GM10248 (cell line): ENCODE measurements around the gene NSUN2.

Experiments used
- CTCF ChIA-PET: fragments of 300-600 bp; sonication (Branson Sonifier 250); formaldehyde crosslinking; extraction: SDS; loops from one replicate; lab custom pipeline; 2021; ENCODE audit warnings: antibody characterized with exemption; lab: Yijun Ruan, JAX
- POLR2A ChIA-PET: fragments of 350-650 bp; sonication (Branson Sonifier 250); formaldehyde crosslinking; extraction: SDS; loops from one replicate; lab custom pipeline; 2020; ENCODE audit warnings: antibody characterized with exemption; lab: Yijun Ruan, JAX
- DNase-seq: peaks from one replicate; pipeline ENCODE4 v3.0.0; 2012; ENCODE audit errors: extremely low spot score
- TF ChIP-seq, protein P1 (sequence below): IDR thresholded peaks from 2 replicates; pipeline ENCODE4 v1.5.1; 2012; ENCODE audit warnings: mild to moderate bottlenecking, low read depth; ENCODE audit errors: extremely low read depth, missing control alignments, control extremely low read depth

Gene NSUN2

GRCh38 chr5:6611334-6612256 is 21.2 kb downstream of the NSUN2 start:
- ChIA-PET CTCF (interaction anchor here (1.8 kb wide), 1 partner anchor 133 kb away, joined by 6 read pairs; no protein-coding TSS in a partner anchor), POLR2A (no interaction called here)
- no peak for DNase-seq
- TF ChIP-seq, protein P1, sequence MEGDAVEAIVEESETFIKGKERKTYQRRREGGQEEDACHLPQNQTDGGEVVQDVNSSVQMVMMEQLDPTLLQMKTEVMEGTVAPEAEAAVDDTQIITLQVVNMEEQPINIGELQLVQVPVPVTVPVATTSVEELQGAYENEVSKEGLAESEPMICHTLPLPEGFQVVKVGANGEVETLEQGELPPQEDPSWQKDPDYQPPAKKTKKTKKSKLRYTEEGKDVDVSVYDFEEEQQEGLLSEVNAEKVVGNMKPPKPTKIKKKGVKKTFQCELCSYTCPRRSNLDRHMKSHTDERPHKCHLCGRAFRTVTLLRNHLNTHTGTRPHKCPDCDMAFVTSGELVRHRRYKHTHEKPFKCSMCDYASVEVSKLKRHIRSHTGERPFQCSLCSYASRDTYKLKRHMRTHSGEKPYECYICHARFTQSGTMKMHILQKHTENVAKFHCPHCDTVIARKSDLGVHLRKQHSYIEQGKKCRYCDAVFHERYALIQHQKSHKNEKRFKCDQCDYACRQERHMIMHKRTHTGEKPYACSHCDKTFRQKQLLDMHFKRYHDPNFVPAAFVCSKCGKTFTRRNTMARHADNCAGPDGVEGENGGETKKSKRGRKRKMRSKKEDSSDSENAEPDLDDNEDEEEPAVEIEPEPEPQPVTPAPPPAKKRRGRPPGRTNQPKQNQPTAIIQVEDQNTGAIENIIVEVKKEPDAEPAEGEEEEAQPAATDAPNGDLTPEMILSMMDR: no peak

- TF ChIP-seq, protein P1: no peak
- no peak for DNase-seq
- ChIA-PET CTCF (interaction anchor here (1.2 to 1.4 kb wide), 2 partner anchors 10 to 1165 kb away, joined by 3 read pairs; no protein-coding TSS in a partner anchor), POLR2A (no interaction called here)
Observed at GRCh38 chr5:6608016-6608415, 24.8 kb downstream of the NSUN2 start.

DNA sequence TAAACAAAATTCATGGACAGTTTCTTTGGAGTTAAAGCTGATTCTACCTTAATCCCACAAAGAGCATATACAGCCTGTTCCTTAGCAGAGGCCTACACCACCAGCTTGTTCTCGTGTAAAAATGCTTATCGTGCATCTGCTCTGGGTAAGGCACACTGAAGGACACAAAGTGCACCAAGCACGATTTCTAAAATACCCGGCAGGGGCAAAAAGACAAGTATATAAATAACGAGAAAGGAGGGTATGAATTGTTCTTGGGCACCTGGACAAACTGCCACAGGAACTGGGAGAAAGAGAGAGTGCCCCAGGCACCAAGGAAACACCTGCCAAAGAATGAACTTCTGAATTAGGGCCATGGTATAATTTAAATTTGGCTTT is 25.3 kb downstream of the NSUN2 start:
- TF ChIP-seq, protein P1: no peak
- POLR2A ChIA-PET: no interaction called here
- no peak for DNase-seq
- CTCF ChIA-PET: interaction anchor here (1.2 kb wide), 1 partner anchor 1164 kb away, joined by 3 read pairs; no protein-coding TSS in a partner anchor

GRCh38 chr5:6606884-6607558 is 25.8 kb downstream of the NSUN2 start:
- ChIA-PET POLR2A (no interaction called here), CTCF (interaction anchor here (0.6 to 1.2 kb wide), 2 partner anchors 121 to 1164 kb away, joined by 3 read pairs; no protein-coding TSS in a partner anchor)
- DNase-seq: no peak
- TF ChIP-seq, protein P1: no peak

GRCh38 chr5:6604946-6605345 is 27.9 kb downstream of the NSUN2 start:
- no peak for DNase-seq
- TF ChIP-seq, protein P1: no peak
- POLR2A ChIA-PET: interaction anchor here (0.7 kb wide), 1 partner anchor 131 kb away, joined by 6 read pairs; no protein-coding TSS in a partner anchor
- CTCF ChIA-PET: interaction anchor here (1.1 kb wide), 1 partner anchor 10 kb away, joined by 3 read pairs; no protein-coding TSS in a partner anchor

- TF ChIP-seq, protein P1: no peak
- CTCF ChIA-PET: no interaction called here
- POLR2A ChIA-PET: no interaction called here
- no peak for DNase-seq
Observed at GRCh38 chr5:6604341-6604740, 28.5 kb downstream of the NSUN2 start.
